Transverse colon (tissue), 4 donors: ENCODE results near the gene ARMC5. TPM values are rescaled to one million over a fixed set of nuclear protein-coding genes. Genes with fewer than 3 reads are reported as not detected.

Source experiments
- DNase-seq: peaks from one replicate; pipeline ENCODE4 v3.0.0-alpha.2; 2019
- H3K27ac ChIP-seq, 4 donors: fragments of 200-600 bp; sonication (generic); 2 replicates each; pipeline ENCODE4 v1.5.1; 2016 to 2018; ENCODE audit warnings: inconsistent platforms in 4 of 4
- H3K27me3 ChIP-seq: fragments of 200-600 bp; sonication (generic); 2 replicates; pipeline ENCODE4 v1.5.1; 2017; ENCODE audit warnings: inconsistent platforms
- H3K36me3 ChIP-seq, 4 donors: fragments of 200-600 bp; sonication (generic); 2 replicates each; pipeline ENCODE4 v1.5.1; 2017 to 2019; ENCODE audit warnings: inconsistent platforms in 4 of 4
- H3K4me1 ChIP-seq, 4 donors: fragments of 200-600 bp; sonication (generic); 2 replicates each; pipeline ENCODE4 v1.5.1; 2017 to 2020; ENCODE audit warnings: inconsistent platforms in 4 of 4
- H3K4me3 ChIP-seq, 4 donors: fragments of 200-600 bp; sonication (generic); 1 replicate in 1 of 4; 2 replicates in 3 of 4; pipeline versions ENCODE4 v1.5.1 to v1.6.1; 2017 to 2019; ENCODE audit warnings: inconsistent platforms in 4 of 4
- H3K9me3 ChIP-seq, 2 donors: fragments of 200-600 bp; sonication (generic); 2 replicates each; pipeline ENCODE4 v1.5.1; 2017 to 2019; ENCODE audit warnings: inconsistent platforms in 2 of 2
- CTCF ChIP-seq, 5 experiments: fragments of 200-600 bp in 3 of 5; fragments of 450-650 bp in 2 of 5; sonication (generic) in 3 of 5; IDR thresholded peaks; 1 replicate in 2 of 5; 2 replicates in 3 of 5; pipeline ENCODE4 v1.5.1; 2016 to 2017; ENCODE audit warnings: antibody characterized with exemption in 5 of 5, inconsistent platforms in 3 of 5, mild to moderate bottlenecking in 2 of 5, moderate library complexity in 1 of 5
- EP300 ChIP-seq: sonication (generic); formaldehyde crosslinking; IDR thresholded peaks from one replicate; pipeline ENCODE4 v1.6.1; 2017; ENCODE audit warnings: antibody characterized with exemption, low read depth
- POLR2A ChIP-seq: fragments of 450-650 bp; IDR thresholded peaks from one replicate; pipeline ENCODE4 v1.6.1; 2016; ENCODE audit warnings: antibody characterized with exemption, mild to moderate bottlenecking, moderate library complexity
- POLR2AphosphoS5 ChIP-seq, 3 donors: sonication (generic); formaldehyde crosslinking; IDR thresholded peaks; one replicate each; pipeline ENCODE4 v1.6.1; 2016; ENCODE audit warnings: antibody characterized with exemption in 3 of 3
- WGBS, 2 donors: methylation state at CpG; one replicate each; pipeline ENCODE4 v1.1.5; 2018; ENCODE audit warnings: low coverage in 1 of 2; 5-methylcytosine and 5-hydroxymethylcytosine counted together
- in situ Hi-C, 4 donors: fragments of 200-750 bp; cut with MboI; loops; one replicate each; pipeline versions ENCODE4 v1.15.0 to v1.15.1; 2017; ENCODE audit warnings: low sequenced_read_pairs in 3 of 4, low pct_ligation_motif_present in 1 of 4, low pct_unique_long_range_greater_than_20kb in 1 of 4
- intact Hi-C: fragments of 100-400 bp; cut with DNase I; formaldehyde crosslinking; loops from one replicate; pipeline ENCODE4 v1.15.1; 2023; ENCODE audit warnings: low total_unique reads
- total RNA-seq, 4 donors: library from RNA; depleted of rRNA; stranded (reverse); fragments of >200 nt; gene quantifications; one replicate each; pipeline ENCODE4 v1.1.0, GENCODE V29; 2016

Gene ARMC5
- total RNA-seq, 4 donors from 2014 or later, result 3.2 to 17.6 (median 8.4) TPM

- in situ Hi-C loops, result no loop called here
- WGBS, 2 donors, result 91 to 96% methylated on average over 3 to 5 of the region's 5 CpGs
Measured at GRCh38 chr16:31417916-31418315, 41.4 kb upstream of the ARMC5 start.

DNA sequence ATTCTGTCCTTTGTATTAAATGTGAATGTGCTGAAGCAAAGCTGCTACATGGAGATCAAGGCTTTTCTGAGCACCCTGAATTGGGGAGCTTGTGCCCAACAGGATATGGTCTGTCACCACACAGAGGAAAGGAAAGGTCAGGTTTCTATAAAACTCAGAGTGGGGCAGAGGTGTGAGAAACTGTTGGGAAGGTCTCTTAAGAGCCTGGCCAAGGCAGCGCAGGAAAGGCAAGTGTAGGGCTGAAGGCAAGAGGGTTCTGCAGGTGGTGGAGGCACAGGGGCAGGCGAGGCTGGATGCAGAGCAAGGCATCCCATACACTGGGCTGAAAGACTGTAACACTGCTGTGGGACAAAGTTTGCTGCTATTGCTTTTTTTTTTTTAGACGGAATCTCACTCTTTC is 39.3 kb upstream of the ARMC5 start:
- no peak overlapping the region for H3K27ac ChIP-seq
- no peaks in the 10 kb centered on the region for H3K36me3 ChIP-seq
- no peaks in the 10 kb centered on the region for H3K4me1 ChIP-seq
- WGBS, 2 donors, result 33 to 61% methylated on average over 1 to 3 of the region's 3 CpGs
- H3K4me3 ChIP-seq, result no peak overlapping the region
- H3K9me3 ChIP-seq, result no peaks in the 10 kb centered on the region
- no peak for DNase-seq
- no peak for TF ChIP-seq CTCF (IDR thresholded peaks at IDR 0.05)
- TF ChIP-seq POLR2AphosphoS5 (IDR thresholded peaks at IDR 0.05), result no peak
- TF ChIP-seq POLR2A, result no peak
- intact Hi-C loops, result no loop called here
- H3K27me3 ChIP-seq, result peaks cover 4% of the 10 kb centered on the region
- in situ Hi-C loops, result no loop called here

More at GRCh38 chr16:31417916-31418315, 41.4 kb upstream of the ARMC5 start:
- Histone ChIP-seq H3K27ac (no peak overlapping the region), H3K4me3 (no peak overlapping the region), H3K9me3 (no peaks in the 10 kb centered on the region), H3K27me3 (peaks cover 4% of the 10 kb centered on the region), H3K36me3 (no peaks in the 10 kb centered on the region), H3K4me1 (no peaks in the 10 kb centered on the region)
- intact Hi-C loops, result loop anchor here (5.0 kb wide), 1 partner anchor 656 kb away; the partner anchor contains the start of genes CFAP119 and RNF40
- TF ChIP-seq EP300, result no peak
- no peak for TF ChIP-seq POLR2A
- no peak for TF ChIP-seq POLR2AphosphoS5 (IDR thresholded peaks at IDR 0.05)
- TF ChIP-seq CTCF (IDR thresholded peaks at IDR 0.05), result no peak
- no peak for DNase-seq

DNA sequence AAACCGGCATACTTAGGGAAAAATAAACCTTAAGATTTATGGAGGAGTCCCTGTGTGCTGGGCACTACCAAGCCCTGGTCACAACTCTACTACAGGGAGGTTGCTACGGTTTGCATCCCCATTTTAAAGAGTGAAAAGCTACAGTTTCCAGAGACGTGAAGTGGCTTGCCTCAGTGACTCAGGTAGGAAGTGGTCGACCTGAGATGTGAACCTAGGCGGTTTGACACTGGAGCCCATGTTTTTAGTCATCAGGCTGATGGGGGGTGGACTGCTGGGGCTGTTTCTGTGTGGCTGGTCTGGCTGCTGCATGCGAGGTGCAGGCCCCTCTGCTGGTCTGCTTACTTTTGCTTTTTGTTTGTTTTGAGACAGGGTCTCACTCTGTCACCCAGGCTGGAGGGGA is 37.7 kb upstream of the ARMC5 start:
- Histone ChIP-seq H3K4me3 (no peak overlapping the region), H3K36me3 (no peaks in the 10 kb centered on the region), H3K9me3 (no peaks in the 10 kb centered on the region), H3K4me1 (no peaks in the 10 kb centered on the region), H3K27me3 (peaks cover 4% of the 10 kb centered on the region), H3K27ac (no peak overlapping the region)
- 42 to 69% methylated on average over 2 to 6 of the region's 6 CpGs for WGBS, 2 donors
- in situ Hi-C loops, result no loop called here
- TF ChIP-seq POLR2AphosphoS5 (IDR thresholded peaks at IDR 0.05) (no peak), POLR2A (no peak), CTCF (IDR thresholded peaks at IDR 0.05) (no peak), EP300 (no peak)
- DNase-seq, result no peak
- intact Hi-C loops, result no loop called here

GRCh38 chr16:31423241-31423640 is 36.1 kb upstream of the ARMC5 start:
- Histone ChIP-seq H3K9me3 (no peaks in the 10 kb centered on the region), H3K27ac (no peak overlapping the region), H3K4me1 (peaks cover 0 to 5% (median 3%) of the 10 kb centered on the region in 4 donors), H3K4me3 (no peak overlapping the region), H3K27me3 (no peaks in the 10 kb centered on the region), H3K36me3 (no peaks in the 10 kb centered on the region)
- TF ChIP-seq POLR2A (no peak), POLR2AphosphoS5 (IDR thresholded peaks at IDR 0.05) (no peak), EP300 (no peak), CTCF (IDR thresholded peaks at IDR 0.05) (no peak)
- in situ Hi-C loops, result no loop called here
- 57 to 59% methylated on average over 1 to 3 of the region's 3 CpGs for WGBS, 2 donors
- no peak for DNase-seq
- intact Hi-C loops, result no loop called here
